Endothelial cell (in vitro differentiated cells): ENCODE data around the gene TTC36. TPM values are rescaled to one million over a fixed set of nuclear protein-coding genes. Genes with fewer than 3 reads are reported as not detected.
A peak's percentile ranks its signal among the peaks of the same experiment; 100 is the strongest.

ENCODE experiments used
- DNase-seq: peaks from one replicate; pipeline ENCODE4 v3.0.0; 2021; ENCODE audit warnings: low spot score
- H3K27ac Mint-ChIP-seq: one replicate; pipeline ENCODE4 v1.8.0; 2021; ENCODE audit warnings: mixed read lengths, inconsistent platforms; ENCODE audit not compliant: unreplicated experiment
- H3K27me3 Mint-ChIP-seq: one replicate; pipeline ENCODE4 v1.8.0; 2021; ENCODE audit warnings: mild to moderate bottlenecking, moderate library complexity, mixed read lengths, inconsistent platforms; ENCODE audit not compliant: unreplicated experiment
- H3K36me3 Mint-ChIP-seq: one replicate; pipeline ENCODE4 v1.8.0; 2021; ENCODE audit warnings: mild to moderate bottlenecking, low read depth, mixed read lengths, inconsistent platforms; ENCODE audit not compliant: unreplicated experiment
- H3K4me1 Mint-ChIP-seq: one replicate; pipeline ENCODE4 v1.8.0; 2021; ENCODE audit warnings: mild to moderate bottlenecking, mixed read lengths, inconsistent platforms; ENCODE audit not compliant: unreplicated experiment
- H3K4me3 Mint-ChIP-seq: one replicate; pipeline ENCODE4 v1.8.0; 2021; ENCODE audit warnings: mild to moderate bottlenecking, mixed read lengths, inconsistent platforms; ENCODE audit not compliant: unreplicated experiment
- H3K9me3 Mint-ChIP-seq: one replicate; pipeline ENCODE4 v1.8.0; 2021; ENCODE audit warnings: mixed read lengths, inconsistent platforms; ENCODE audit not compliant: unreplicated experiment
- total RNA-seq: library from RNA; stranded (reverse); fragmentation: NEBNext Ultra II Directional; extraction: Animal tissue kit (Norgen Biotek cat#: 25700); gene quantifications from one replicate; pipeline ENCODE4 v1.2.1, GENCODE V29; 2021; ENCODE audit not compliant: unreplicated experiment
- TF ChIP-seq, protein P1 (sequence below): fragments of 200-600 bp; sonication (generic); IDR thresholded peaks from one replicate; pipeline ENCODE4 v1.5.0; 2021; ENCODE audit warnings: antibody characterized with exemption; ENCODE audit not compliant: unreplicated experiment

The TTC36 gene
- total RNA-seq, 1 donor from 2014 or later: 0.56 TPM

DNA sequence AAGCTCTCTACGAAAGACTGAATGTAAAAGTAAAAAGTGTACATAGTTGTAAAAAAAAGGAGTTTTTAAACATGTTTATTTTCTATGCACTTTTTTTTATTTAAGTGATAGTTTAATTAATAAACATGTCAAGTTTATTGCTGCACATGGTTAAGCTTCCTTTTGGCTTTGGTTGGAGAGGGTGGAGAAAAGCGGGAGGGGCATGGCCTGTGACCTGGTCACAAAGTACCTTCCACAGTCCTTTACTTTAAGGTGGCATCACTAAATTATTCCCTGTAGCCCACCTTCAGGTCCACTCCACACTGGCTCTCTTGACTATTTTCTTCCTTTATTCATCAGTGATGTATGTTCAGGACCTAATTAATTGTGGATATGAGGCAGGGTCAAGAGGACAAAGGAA lies 586 bp upstream of the TTC36 start:
- no peaks in the 10 kb centered on the region for H3K9me3 Mint-ChIP-seq
- TF ChIP-seq, protein P1, sequence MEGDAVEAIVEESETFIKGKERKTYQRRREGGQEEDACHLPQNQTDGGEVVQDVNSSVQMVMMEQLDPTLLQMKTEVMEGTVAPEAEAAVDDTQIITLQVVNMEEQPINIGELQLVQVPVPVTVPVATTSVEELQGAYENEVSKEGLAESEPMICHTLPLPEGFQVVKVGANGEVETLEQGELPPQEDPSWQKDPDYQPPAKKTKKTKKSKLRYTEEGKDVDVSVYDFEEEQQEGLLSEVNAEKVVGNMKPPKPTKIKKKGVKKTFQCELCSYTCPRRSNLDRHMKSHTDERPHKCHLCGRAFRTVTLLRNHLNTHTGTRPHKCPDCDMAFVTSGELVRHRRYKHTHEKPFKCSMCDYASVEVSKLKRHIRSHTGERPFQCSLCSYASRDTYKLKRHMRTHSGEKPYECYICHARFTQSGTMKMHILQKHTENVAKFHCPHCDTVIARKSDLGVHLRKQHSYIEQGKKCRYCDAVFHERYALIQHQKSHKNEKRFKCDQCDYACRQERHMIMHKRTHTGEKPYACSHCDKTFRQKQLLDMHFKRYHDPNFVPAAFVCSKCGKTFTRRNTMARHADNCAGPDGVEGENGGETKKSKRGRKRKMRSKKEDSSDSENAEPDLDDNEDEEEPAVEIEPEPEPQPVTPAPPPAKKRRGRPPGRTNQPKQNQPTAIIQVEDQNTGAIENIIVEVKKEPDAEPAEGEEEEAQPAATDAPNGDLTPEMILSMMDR: no peak
- H3K4me1 Mint-ChIP-seq: peaks cover 15% of the 10 kb centered on the region
- no peak overlapping the region for H3K27ac Mint-ChIP-seq
- no peak for DNase-seq
- peaks cover 22% of the 10 kb centered on the region for H3K36me3 Mint-ChIP-seq
- H3K27me3 Mint-ChIP-seq: peaks cover 19% of the 10 kb centered on the region
- H3K4me3 Mint-ChIP-seq: no peak overlapping the region

DNA sequence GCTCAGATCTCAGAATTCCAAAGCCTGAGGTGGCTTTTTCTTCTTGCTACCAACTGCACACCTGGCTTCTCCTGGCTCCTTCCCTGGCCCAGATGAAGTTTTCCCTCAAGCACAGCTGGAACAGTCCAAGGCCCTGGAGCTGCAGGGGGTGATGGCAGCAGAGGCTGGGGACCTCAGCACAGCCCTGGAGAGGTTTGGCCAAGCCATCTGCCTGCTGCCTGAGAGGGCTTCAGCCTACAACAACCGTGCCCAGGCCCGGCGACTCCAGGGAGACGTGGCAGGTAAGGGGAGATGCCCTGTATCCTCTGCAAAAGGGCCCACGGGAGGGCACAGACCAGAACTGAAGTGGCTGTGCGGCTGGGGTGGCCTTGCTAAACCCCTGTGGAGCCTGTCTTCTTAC lies 1.2 kb downstream of the TTC36 start:
- H3K4me3 Mint-ChIP-seq: no peak overlapping the region
- DNase-seq: no peak
- H3K4me1 Mint-ChIP-seq: peaks cover 15% of the 10 kb centered on the region
- no peaks in the 10 kb centered on the region for H3K9me3 Mint-ChIP-seq
- no peak overlapping the region for H3K27ac Mint-ChIP-seq
- peaks cover 13% of the 10 kb centered on the region for H3K36me3 Mint-ChIP-seq
- H3K27me3 Mint-ChIP-seq: peaks cover 28% of the 10 kb centered on the region
- TF ChIP-seq, protein P1: no peak

DNA sequence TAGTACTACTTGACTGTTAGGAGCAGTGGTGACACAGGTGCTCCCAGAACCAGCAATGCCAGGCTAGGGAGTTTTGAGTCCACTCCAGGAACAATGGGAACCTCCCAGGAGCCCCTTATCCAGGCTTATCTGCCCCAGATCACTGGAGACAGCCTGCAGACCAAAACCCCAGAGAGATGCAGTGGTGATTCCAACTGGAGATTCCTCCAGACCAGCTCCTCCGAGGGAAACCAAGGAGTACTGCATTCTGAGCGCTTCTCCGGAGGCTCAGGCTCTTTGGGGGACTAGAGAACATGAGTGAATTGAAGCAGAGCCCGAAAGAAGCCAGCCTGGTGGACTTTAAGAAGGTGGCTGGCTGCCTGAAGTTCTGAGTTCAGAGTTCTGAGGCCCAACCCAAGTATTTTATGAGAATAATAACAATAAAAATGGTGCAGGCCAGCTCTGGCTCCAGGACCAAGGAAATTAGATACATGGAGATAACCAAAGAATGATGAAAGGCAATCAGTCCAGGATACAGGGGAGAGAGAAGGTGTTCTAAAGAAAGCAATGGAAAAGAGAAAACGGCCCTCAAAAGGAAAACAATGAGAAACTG lies 2.4 kb downstream of the TTC36 start:
- no peaks in the 10 kb centered on the region for H3K9me3 Mint-ChIP-seq
- H3K27ac Mint-ChIP-seq: no peak overlapping the region
- TF ChIP-seq, protein P1: no peak
- H3K4me3 Mint-ChIP-seq: peak overlapping the region; percentile 91
- peaks cover 15% of the 10 kb centered on the region for H3K4me1 Mint-ChIP-seq
- DNase-seq: no peak
- H3K27me3 Mint-ChIP-seq: peaks cover 28% of the 10 kb centered on the region
- H3K36me3 Mint-ChIP-seq: peaks cover 5% of the 10 kb centered on the region

DNA sequence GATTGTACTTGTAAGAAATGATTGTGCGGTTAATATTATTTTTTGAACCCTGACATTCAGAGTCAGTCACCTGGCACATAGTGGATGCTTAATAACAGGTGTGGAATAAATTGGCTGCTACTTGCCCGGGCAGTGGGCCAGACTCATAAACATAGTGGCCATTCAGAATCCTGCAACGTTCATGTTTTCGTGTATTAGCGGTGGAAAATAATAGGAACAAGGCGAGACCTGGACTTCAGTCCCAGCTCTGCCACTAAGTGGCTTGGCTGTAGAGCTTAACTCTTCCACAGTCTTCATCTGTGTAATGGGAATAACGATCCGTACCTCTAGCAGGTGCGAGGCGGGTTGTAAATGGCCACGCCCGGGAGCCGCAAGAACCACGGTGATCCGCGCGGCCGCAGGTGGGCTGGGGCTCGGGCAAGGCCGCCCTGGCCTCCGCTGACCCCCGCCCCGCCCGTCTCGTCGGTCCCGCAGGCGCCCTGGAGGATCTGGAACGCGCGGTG lies 3.0 kb downstream of the TTC36 start:
- Mint-ChIP-seq H3K27me3 (peaks cover 28% of the 10 kb centered on the region), H3K27ac (no peak overlapping the region), H3K9me3 (no peaks in the 10 kb centered on the region), H3K4me1 (peaks cover 15% of the 10 kb centered on the region), H3K4me3 (peak overlapping the region; percentile 91), H3K36me3 (peaks cover 5% of the 10 kb centered on the region)
- DNase-seq: no peak
- TF ChIP-seq, protein P1: no peak
